Natural killer cell treated with Interleukin-12 subunit alpha and Interleukin-12 subunit beta and Interleukin-15 and Interleukin-18, amount 100 ng/mL, for 72 hours (primary cell): Measurements from ENCODE around the gene MYOM3. TPM values are rescaled to one million over a fixed set of nuclear protein-coding genes. Genes with fewer than 3 reads are reported as not detected.

Source experiments
- ATAC-seq, 2 donors: fragments of 150-1000 bp; cut with Tn5 transposase in 1 of 2; sonication (Bioruptor Pico), chemical (Tn5 transposase) in 1 of 2; 2 replicates each; pipeline ENCODE4 v1.10.0; 2021
- DNase-seq: peaks from one replicate; pipeline ENCODE4 v3.0.0; 2022; ENCODE audit warnings: low spot score
- H3K27ac Mint-ChIP-seq, 2 donors: 1 replicate in 1 of 2; 2 replicates in 1 of 2; pipeline ENCODE4 v1.8.0; 2022; ENCODE audit warnings: mixed read lengths in 2 of 2, mild to moderate bottlenecking in 1 of 2, moderate library complexity in 1 of 2
- H3K27me3 Mint-ChIP-seq, 2 donors: 1 replicate in 1 of 2; 2 replicates in 1 of 2; pipeline ENCODE4 v1.8.0; 2022; ENCODE audit warnings: mixed read lengths in 2 of 2
- H3K36me3 Mint-ChIP-seq: one replicate; pipeline ENCODE4 v1.8.0; 2022; ENCODE audit warnings: mixed read lengths
- H3K4me1 Mint-ChIP-seq, 2 donors: 1 replicate in 1 of 2; 2 replicates in 1 of 2; pipeline ENCODE4 v1.8.0; 2022; ENCODE audit warnings: low read depth in 2 of 2, mixed read lengths in 2 of 2, mild to moderate bottlenecking in 1 of 2
- H3K4me3 Mint-ChIP-seq: one replicate; pipeline ENCODE4 v1.8.0; 2022; ENCODE audit warnings: mixed read lengths
- H3K9me3 Mint-ChIP-seq: 2 replicates; pipeline ENCODE4 v1.8.0; 2022; ENCODE audit warnings: mixed read lengths
- total RNA-seq, 2 donors: library from RNA; stranded (reverse); gene quantifications; one replicate each; pipeline ENCODE4 v1.2.3, GENCODE V29; 2022

MYOM3 gene
- total RNA-seq, 2 donors from 2014 or later = not detected

GRCh38 chr1:24117132-24117531 is 5.2 kb upstream of the MYOM3 start:
- no peak overlapping the region for H3K4me3 Mint-ChIP-seq
- no peak for DNase-seq
- H3K27me3 Mint-ChIP-seq = peaks cover 12 to 23% of the 10 kb centered on the region in 2 donors
- H3K4me1 Mint-ChIP-seq = peaks cover 5 to 6% of the 10 kb centered on the region in 2 donors
- no peaks in the 10 kb centered on the region for H3K36me3 Mint-ChIP-seq
- no peak overlapping the region for H3K27ac Mint-ChIP-seq
- no peak for ATAC-seq
- H3K9me3 Mint-ChIP-seq = no peaks in the 10 kb centered on the region

GRCh38 chr1:24114753-24115152 is 2.8 kb upstream of the MYOM3 start:
- Mint-ChIP-seq H3K4me1 (peaks cover 5 to 10% of the 10 kb centered on the region in 2 donors), H3K9me3 (no peaks in the 10 kb centered on the region), H3K36me3 (no peaks in the 10 kb centered on the region), H3K27me3 (peaks cover 18 to 30% of the 10 kb centered on the region in 2 donors), H3K27ac (no peak overlapping the region), H3K4me3 (no peak overlapping the region)
- no peak for DNase-seq
- ATAC-seq = no peak

GRCh38 chr1:24113641-24114033 is 1.7 kb upstream of the MYOM3 start:
- ATAC-seq (no peak), DNase-seq (no peak)
- Mint-ChIP-seq H3K9me3 (no peaks in the 10 kb centered on the region), H3K27me3 (peaks cover 18 to 30% of the 10 kb centered on the region in 2 donors), H3K27ac (no peak overlapping the region), H3K4me1 (peaks cover 5 to 10% of the 10 kb centered on the region in 2 donors), H3K36me3 (no peaks in the 10 kb centered on the region), H3K4me3 (no peak overlapping the region)

GRCh38 chr1:24111262-24111995 is 506 bp downstream of the MYOM3 start:
- H3K27ac Mint-ChIP-seq = no peak overlapping the region
- H3K9me3 Mint-ChIP-seq = no peaks in the 10 kb centered on the region
- H3K4me3 Mint-ChIP-seq = no peak overlapping the region
- H3K4me1 Mint-ChIP-seq = peaks cover 5 to 10% of the 10 kb centered on the region in 2 donors
- DNase-seq (no peak), ATAC-seq (no peak)
- no peaks in the 10 kb centered on the region for H3K36me3 Mint-ChIP-seq
- H3K27me3 Mint-ChIP-seq = peaks cover 15 to 26% of the 10 kb centered on the region in 2 donors

GRCh38 chr1:24110642-24111261 is 1.2 kb downstream of the MYOM3 start:
- H3K27me3 Mint-ChIP-seq = peaks cover 12 to 20% of the 10 kb centered on the region in 2 donors
- H3K4me3 Mint-ChIP-seq = no peak overlapping the region
- no peak overlapping the region for H3K27ac Mint-ChIP-seq
- no peak for ATAC-seq
- H3K9me3 Mint-ChIP-seq = no peaks in the 10 kb centered on the region
- H3K4me1 Mint-ChIP-seq = peaks cover 5 to 10% of the 10 kb centered on the region in 2 donors
- H3K36me3 Mint-ChIP-seq = no peaks in the 10 kb centered on the region
- no peak for DNase-seq

- Mint-ChIP-seq H3K27ac (no peak overlapping the region), H3K4me3 (no peak overlapping the region), H3K27me3 (peaks cover 12 to 20% of the 10 kb centered on the region in 2 donors), H3K9me3 (no peaks in the 10 kb centered on the region), H3K4me1 (peaks cover 5 to 10% of the 10 kb centered on the region in 2 donors), H3K36me3 (no peaks in the 10 kb centered on the region)
- no peak for ATAC-seq
- DNase-seq = no peak
Measured at GRCh38 chr1:24109686-24110475, 2.1 kb downstream of the MYOM3 start.

GRCh38 chr1:24109166-24109483 is 2.8 kb downstream of the MYOM3 start:
- no peaks in the 10 kb centered on the region for H3K9me3 Mint-ChIP-seq
- H3K4me3 Mint-ChIP-seq = no peak overlapping the region
- ATAC-seq = no peak
- peaks cover 12 to 19% of the 10 kb centered on the region in 2 donors for H3K27me3 Mint-ChIP-seq
- DNase-seq = no peak
- H3K36me3 Mint-ChIP-seq = no peaks in the 10 kb centered on the region
- no peak overlapping the region for H3K27ac Mint-ChIP-seq
- H3K4me1 Mint-ChIP-seq = peaks cover 5 to 10% of the 10 kb centered on the region in 2 donors

- no peak overlapping the region for H3K4me3 Mint-ChIP-seq
- H3K27ac Mint-ChIP-seq = no peak overlapping the region
- ATAC-seq = no peak
Measured at GRCh38 chr1:24108334-24109165, 3.4 kb downstream of the MYOM3 start.

GRCh38 chr1:24107462-24108138 is 4.3 kb downstream of the MYOM3 start:
- ATAC-seq (no peak), DNase-seq (no peak)
- H3K9me3 Mint-ChIP-seq = no peaks in the 10 kb centered on the region
- no peaks in the 10 kb centered on the region for H3K36me3 Mint-ChIP-seq
- H3K4me3 Mint-ChIP-seq = no peak overlapping the region
- no peak overlapping the region for H3K27ac Mint-ChIP-seq
- H3K27me3 Mint-ChIP-seq = peaks cover 5 to 7% of the 10 kb centered on the region in 2 donors
- H3K4me1 Mint-ChIP-seq = peaks cover 0 to 9% of the 10 kb centered on the region in 2 donors

More at GRCh38 chr1:24108334-24109165, 3.4 kb downstream of the MYOM3 start:
- no peaks in the 10 kb centered on the region for H3K9me3 Mint-ChIP-seq
- H3K27me3 Mint-ChIP-seq = peaks cover 8 to 13% of the 10 kb centered on the region in 2 donors
- H3K4me1 Mint-ChIP-seq = peaks cover 5 to 10% of the 10 kb centered on the region in 2 donors
- DNase-seq = no peak
- no peaks in the 10 kb centered on the region for H3K36me3 Mint-ChIP-seq

GRCh38 chr1:24105368-24106160 is 6.4 kb downstream of the MYOM3 start:
- Mint-ChIP-seq H3K36me3 (no peaks in the 10 kb centered on the region), H3K27ac (no peak overlapping the region), H3K4me1 (no peaks in the 10 kb centered on the region)

GRCh38 chr1:24104854-24105253 is 7.1 kb downstream of the MYOM3 start:
- Mint-ChIP-seq H3K27ac (no peak overlapping the region), H3K9me3 (no peaks in the 10 kb centered on the region), H3K36me3 (no peaks in the 10 kb centered on the region), H3K4me1 (no peaks in the 10 kb centered on the region), H3K27me3 (no peaks in the 10 kb centered on the region), H3K4me3 (no peak overlapping the region)
- DNase-seq (no peak), ATAC-seq (no peak)

More at GRCh38 chr1:24105368-24106160, 6.4 kb downstream of the MYOM3 start:
- H3K27me3 Mint-ChIP-seq = no peaks in the 10 kb centered on the region
- ATAC-seq (no peak), DNase-seq (no peak)
- no peaks in the 10 kb centered on the region for H3K9me3 Mint-ChIP-seq
- H3K4me3 Mint-ChIP-seq = no peak overlapping the region

- H3K9me3 Mint-ChIP-seq = no peaks in the 10 kb centered on the region
- no peaks in the 10 kb centered on the region for H3K4me1 Mint-ChIP-seq
- no peaks in the 10 kb centered on the region for H3K36me3 Mint-ChIP-seq
- no peaks in the 10 kb centered on the region for H3K27me3 Mint-ChIP-seq
- H3K4me3 Mint-ChIP-seq = no peak overlapping the region
- ATAC-seq (no peak), DNase-seq (no peak)
- no peak overlapping the region for H3K27ac Mint-ChIP-seq
Measured at GRCh38 chr1:24103879-24104278, 8.1 kb downstream of the MYOM3 start.
